DMS 273 (cell line): ENCODE measurements around the gene FREM1.
"Not testable (repeated sequence)": the region's sequence is repeated elsewhere in the genome, so short reads cannot be mapped to it uniquely, and the experiment has no call there.

Experiments
- DNase-seq: peaks from one replicate; lab custom pipeline; 2025; ENCODE audit not compliant: unreplicated experiment; lab: John Stamatoyannopoulos, UW

The FREM1 gene, protein sequence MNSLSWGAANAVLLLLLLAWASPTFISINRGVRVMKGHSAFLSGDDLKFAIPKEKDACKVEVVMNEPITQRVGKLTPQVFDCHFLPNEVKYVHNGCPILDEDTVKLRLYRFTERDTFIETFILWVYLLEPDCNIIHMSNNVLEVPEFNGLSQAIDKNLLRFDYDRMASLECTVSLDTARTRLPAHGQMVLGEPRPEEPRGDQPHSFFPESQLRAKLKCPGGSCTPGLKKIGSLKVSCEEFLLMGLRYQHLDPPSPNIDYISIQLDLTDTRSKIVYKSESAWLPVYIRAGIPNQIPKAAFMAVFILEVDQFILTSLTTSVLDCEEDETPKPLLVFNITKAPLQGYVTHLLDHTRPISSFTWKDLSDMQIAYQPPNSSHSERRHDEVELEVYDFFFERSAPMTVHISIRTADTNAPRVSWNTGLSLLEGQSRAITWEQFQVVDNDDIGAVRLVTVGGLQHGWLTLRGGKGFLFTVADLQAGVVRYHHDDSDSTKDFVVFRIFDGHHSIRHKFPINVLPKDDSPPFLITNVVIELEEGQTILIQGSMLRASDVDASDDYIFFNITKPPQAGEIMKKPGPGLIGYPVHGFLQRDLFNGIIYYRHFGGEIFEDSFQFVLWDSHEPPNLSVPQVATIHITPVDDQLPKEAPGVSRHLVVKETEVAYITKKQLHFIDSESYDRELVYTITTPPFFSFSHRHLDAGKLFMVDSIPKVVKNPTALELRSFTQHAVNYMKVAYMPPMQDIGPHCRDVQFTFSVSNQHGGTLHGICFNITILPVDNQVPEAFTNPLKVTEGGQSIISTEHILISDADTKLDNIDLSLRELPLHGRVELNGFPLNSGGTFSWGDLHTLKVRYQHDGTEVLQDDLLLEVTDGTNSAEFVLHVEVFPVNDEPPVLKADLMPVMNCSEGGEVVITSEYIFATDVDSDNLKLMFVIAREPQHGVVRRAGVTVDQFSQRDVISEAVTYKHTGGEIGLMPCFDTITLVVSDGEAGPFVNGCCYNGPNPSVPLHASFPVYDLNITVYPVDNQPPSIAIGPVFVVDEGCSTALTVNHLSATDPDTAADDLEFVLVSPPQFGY (N-terminal part only)

DNA sequence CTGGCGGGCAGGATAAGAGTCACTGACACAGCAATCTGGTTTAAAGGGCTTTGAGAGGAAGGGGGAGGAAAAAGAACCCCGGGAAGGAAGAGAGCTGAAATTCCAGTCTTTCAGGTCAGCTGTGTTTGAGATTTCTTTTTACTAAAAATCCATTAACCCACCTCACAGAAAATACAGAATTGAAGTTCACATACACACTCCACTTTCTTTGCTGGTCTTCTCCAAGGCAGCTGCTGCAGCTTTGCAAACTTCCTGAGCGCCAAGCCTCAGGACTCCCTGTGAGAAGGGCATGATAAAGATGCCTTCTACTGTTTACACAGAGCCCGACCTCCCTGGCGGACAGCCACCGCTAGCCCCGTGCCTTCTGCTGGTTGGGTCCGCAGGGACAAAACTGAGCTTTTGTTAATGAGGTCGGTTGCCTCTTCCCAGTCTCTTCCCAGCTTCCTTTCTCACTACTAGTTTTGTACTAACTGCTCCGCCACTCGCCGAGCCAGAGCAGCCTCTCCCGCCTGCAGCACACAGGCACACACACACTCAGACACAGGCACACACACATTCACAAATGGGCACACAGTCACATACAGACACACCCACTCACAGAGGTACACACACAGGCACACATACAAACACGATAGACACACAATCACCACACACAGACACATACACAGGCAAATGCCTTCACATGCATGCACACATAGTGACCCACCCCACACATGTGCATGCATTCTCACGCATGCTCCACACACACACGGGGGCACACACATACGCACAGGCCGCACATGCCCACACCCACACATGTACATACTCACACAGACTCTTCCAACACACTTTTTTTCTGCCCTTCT lies at the start of gene FREM1:
Gene FREM1 (minus strand): TSS at position 468 of the 845 bp plus-strand sequence. CDS start 41,451 bp downstream, outside the sequence.
- peak; percentile 95 for DNase-seq

DNA sequence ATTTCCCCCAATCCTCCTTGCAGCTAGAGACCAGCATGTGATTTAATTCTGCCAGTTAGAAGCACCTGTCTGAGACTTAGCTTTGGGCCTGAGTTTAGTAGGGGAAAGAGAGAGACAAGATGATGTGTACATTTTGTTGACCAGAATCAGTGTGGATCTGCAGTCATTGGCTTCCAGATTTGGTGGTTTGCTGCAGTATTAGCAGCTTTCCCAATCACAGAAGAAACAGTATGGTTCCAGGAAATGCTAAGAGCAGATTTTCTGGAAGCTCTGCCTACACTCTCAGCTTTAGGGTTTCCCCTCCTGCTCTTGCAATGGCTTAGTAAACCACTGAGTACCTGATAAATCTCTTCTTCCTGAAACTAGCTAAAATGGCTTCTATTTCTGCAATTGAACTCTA lies 48.8 kb upstream of the FREM1 start:
- DNase-seq: no peak

DNA sequence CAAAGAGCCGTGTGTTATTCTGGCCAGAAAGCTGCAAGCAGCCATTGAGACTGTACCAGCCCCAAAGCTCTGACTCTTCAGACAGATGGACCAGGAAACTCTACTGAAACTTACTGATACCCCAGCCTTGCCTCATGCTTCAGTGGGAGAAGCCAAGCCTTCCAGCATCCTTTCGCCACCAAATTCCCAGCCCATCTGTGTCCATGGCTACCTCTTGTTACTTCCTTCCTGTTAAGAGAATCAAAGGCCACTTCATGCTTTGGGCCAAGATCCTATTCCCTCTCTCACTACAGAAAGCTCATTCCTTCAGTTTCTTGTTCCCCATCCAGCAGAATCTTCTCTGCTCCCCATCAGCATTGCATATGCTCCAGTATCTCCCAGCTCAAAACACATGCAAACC lies 46.9 kb upstream of the FREM1 start:
- peak; percentile 11 for DNase-seq

DNA sequence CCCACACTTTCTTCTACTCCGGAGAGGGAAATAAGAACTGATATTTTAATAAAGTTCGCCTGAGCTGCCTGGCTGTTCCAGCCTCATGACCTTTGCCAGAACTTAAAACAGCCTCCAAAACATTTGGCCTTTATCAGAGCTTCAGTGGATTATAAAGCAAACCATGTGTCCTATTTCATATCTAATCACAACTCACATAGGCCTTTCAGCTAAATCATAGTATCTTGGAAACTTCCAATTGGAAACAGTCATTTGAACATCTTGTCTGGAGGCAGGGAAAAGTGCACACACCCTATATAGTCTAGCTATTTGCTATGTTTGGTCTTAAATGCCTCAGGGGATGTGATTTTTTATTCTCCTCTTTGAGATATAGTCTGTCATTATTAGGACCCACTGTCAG lies 46.0 kb upstream of the FREM1 start:
- DNase-seq: no peak

DNA sequence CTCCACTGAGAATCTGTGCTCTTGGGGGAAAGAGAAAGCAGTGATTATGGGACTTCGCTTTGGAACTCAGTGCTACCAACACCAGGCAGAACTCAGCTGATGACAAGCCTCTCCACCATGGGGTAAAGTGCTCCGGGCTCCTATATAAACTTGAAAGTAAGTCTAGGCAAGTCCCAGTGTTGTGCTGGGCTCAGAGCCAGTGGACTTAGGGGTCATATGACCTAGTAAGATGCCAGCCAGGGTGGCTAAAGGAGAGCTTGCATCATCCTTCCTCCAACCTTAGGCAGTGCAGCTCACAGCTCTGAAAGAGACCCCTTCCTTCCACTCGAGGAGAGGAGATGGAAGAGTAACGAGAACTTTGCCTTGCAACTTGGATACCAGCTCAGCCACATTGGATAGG lies 35.1 kb upstream of the FREM1 start:
- DNase-seq: peak; percentile 8

DNA sequence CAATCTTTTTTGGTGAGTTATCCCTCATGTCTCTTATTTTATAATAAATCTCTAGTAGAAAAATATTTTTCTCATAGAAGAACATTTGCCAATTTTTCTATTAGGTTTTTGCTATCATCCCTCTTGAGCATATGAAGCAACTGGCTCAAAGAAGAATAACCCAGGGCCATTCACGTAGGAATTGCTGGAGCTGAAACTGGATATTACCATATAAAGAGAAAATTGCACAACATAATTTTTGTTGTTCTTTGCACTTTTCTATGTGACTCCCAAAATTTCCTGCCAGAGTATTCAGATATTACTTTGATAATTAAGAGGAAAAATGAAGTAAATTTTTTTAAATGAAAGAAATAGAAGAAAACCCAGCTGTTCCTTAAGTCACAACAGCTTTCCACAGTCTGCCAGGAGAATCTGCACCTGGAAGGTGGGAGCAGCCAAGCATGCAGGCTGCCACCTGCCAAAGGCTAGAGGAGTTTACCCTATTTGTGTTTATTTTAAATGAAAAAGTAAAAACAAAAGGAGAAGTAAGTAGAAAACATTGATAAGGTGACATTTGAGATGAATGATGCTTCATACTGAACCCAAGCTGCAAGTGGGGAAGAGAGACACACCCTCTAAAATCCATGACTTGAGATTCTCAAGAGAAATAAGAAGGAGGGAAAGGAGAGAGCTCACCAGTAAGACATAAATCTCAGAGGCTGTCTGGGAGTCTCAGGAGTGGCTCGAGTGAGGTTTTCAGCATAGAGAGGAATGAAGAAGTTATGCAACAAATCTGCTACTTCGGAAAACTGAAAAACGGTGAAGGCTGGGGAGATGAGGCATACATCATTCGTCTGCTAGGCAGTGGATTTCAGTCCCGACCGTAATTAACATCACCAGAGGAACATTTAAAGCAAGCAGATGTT lies 31.5 kb upstream of the FREM1 start:
- DNase-seq: peak; percentile 24

DNA sequence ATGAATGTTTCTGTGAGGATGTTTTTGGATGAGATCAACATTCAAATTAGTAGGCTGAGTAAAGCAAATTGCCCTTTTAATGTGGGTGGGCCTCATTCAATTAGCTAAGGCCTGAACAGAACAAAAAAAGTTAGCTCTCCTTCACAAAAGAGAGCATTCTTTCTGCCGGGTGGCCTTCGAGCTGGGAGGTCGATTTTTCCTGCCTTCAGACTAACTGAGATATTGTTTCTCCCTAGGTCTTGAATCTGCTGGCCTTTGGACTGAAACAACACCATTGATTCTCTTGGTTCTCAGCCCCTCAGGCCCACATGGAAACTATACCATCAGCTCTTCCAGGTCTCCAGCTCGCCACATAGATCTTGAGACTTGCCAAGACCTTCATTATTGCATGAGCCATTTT lies 29.1 kb upstream of the FREM1 start:
- DNase-seq: no peak

DNA sequence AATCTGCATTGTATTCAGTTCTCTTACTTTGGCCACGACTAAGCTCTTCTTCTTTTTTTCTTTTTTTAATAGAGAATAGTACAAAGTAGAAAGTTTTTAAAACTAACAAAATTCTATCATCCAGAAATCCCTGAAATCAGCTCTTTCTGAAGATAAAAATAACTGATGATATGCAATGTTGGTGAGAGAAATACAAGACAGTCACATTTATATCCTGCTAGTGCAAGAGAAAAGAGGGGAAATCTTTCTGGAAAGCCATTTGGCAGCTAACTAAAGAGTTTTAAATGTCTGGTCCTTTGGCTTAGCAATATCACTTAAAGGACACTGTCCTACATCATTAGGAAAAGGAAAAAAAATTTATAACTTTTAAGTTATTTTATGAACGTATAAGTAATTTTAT lies 27.0 kb upstream of the FREM1 start:
- no peak for DNase-seq

DNA sequence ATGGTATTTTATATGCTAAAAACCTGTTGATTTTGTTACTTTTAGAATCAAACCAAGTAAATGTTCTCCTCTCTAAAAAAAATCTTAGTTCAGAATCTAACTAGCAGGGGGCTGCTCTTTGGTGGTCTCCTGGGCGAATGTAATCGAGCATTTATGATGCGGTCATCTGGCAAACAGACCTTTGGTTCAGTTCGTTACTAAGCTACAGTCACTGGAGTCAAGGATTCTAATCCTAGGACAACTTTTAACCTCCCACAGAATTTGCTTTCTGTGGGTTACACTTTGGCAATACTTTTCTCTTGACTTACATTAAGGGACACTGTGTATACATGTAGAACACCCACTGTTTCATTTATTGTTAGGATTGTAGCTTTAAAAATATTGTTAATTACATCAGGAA lies 26.3 kb upstream of the FREM1 start:
- no peak for DNase-seq

DNA sequence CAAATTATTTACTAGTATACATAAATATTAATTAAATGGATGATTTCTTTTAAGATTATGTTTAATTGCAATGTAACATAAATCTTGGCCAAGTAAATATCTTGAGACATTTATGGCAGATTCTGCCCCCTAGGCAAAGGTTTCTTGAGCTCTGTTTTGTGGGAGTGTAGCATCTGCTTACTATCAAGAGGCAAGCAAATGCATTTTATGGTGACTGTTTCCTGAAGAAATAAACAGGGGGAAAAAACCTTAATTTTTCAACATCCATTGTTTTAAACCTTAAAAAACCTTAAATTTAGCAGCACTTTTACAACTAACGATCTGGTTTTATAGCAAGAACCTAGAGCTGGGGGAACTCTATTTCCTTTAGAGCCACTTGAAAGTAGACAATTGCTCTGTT lies 25.7 kb upstream of the FREM1 start:
- peak; percentile 6 for DNase-seq

DNA sequence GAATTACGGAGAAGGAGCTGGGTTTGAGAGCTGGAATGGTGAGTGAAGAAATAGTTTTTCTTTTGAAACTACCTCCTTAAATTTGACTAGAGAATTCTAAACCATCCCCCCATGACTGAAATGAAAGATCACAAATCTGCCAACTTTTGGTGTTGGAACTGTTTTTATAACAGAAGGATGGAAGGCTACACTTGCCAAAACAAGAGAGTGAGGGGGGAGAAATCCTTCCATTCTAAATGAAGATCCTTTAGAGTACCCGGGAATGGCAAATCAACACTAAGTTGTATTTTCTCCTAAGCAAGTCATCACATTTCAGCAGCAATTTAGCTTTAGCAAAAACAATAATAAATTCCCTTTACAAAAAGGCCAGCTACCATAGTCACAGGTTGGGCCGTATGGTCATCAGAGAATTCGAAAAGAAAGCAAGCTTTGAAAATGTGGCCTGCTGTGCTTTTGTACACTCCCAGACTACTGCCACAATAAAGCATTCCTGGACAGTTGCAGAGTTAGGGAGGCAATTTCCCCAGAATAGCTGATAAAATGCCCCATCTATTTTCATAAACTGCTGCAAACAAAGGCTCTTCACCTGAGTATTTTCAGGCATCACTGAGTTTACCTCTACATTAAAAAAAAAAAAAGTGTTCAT lies 25.0 kb upstream of the FREM1 start:
- no peak for DNase-seq

DNA sequence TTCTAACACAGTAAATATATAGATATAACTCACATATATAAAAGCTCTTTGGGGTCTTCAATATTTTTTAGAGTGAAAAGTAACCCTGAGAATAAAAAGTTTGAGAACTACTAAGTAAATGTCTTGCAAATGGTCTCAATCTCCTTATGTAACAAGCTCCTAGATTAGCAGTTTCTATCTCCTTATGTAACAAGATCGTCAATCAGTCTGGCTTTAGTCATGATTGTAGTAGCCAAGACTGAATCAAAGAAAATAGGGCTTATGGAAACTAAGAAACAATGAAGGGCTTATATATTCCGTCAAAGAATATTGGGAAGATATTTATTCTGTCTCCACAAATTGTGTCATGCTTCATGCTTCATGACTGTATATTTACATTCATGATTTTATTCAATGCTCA lies 22.4 kb upstream of the FREM1 start:
- DNase-seq: no peak

DNA sequence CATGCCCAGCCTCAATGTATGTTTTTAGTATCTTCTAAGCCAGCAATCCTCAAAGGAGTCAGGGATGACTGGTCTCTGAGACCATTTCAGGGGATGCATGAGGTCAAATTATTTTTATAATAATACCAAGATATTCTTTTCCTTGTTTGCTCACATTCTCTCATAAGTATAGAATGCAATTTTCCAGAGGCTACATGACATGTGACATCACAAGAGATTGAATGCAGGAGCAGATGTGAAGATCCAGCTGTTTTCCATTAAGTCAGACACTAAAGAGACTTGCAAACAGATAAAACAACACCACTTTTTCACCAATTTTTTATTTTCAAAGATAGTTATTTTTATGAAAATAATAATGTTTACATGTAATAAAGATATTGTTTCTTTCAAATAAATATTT lies 22.0 kb upstream of the FREM1 start:
- no peak for DNase-seq

DNA sequence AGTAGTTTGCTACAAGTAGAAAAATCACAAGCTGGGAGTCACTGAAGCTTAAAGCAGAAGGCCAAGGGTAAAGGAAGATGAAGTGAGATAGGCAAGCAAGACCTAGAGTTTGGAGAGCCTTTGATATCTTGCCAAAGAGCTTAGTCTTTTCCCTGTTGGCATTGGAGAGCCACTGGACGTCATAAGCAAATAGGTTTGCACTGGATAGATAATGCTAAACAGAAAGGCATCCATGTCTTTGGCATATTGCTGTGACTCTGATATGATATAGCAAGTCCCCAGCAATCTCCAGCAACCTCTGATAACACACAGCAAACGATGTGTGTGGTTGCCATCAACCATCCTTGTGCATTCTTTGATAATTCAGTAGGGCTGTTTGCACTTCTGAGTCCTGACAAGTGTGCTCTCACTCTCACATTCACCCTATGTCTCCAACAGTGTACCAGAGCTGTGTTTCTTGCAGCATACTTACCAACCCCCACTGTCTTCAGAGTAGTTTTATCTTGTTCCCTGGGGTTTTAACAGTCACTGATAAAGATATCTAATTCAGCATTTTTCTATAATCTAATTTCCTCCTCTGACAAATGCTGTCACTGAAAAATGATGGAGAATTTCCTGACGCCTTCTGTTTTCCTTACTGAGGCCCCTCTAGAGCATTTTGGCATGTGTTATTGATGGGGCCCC lies 16.9 kb upstream of the FREM1 start:
- no peak for DNase-seq

DNA sequence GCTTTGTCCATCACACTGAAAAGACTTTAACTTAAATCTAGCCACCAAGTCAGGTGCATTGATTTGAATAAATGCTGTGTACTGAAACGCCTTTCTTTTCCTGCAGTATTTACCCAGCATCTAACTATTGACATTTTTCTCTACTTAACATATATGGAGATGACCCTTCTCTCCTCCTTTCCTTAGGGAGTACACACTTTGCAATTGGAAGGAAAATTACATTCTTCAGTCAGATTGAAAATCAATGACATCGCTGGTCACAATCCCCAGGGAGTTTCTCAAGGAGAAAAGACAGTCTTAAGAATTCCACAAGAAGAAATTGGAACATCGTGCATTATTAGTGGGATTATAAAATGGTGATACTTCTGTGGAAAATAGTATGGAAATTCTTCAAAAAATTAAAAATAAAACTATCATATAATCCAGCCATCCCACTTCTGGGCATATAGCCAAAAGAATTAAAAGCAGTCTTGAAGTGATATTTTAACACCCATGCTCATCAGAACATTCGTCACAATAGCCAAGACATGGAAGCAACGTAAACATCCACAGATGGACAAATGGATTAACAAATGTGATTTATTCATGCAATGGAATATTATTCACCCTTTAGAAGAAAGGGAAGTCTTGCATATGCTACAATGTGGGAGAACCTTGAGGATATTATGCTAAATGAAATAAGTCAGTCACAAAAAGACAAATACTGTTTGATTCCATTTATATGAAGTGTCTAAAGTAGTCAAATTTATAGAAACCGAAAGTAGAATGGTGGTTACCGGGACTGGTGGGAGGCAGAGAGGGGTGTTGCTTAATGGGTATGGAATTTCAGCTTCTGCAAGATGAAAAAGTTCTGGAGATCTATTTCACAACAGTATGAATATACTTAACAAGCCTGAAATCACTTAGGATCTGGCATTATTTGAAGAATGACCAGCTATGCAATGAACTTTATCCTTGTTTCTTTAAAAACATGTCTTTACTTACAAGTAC lies 14.3 kb upstream of the FREM1 start:
- peak; percentile 22 for DNase-seq

DNA sequence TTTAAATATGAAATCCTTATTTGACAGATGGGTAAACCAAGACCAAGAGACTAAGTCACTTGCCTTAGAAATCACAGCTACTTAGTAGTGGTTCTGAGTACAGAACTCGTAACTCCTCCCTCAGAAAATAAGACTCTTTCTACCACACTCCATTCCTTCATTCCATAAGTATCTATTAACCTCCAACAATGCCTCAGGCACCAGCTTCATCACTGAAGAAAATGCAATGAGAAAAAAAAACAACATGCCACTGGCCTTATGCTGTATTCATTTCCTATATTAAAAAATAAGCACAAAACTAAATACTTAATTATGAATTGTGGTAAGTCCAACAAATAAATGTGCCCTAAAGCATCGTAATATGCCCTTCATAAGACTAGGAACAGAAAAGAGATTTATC lies 13.5 kb upstream of the FREM1 start:
- DNase-seq: no peak

DNA sequence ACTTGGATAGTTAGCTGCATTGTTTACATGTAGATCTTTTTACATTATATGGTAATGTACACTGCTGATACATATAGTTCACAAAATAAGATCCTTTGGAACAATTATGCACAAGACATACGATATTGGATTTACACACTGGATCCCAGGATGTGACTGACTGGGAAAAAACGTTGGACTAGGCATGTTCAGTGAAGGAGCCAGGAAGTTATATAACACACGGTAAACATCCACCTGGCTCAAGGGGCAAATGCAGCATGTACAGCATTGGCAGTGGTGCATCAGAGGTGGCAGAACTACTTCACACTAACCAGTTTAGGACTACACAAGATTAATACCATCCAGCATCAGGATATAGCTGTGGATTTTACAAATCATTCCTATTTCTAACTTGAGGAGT lies 10.6 kb upstream of the FREM1 start:
- not testable (repeated sequence) for DNase-seq

DNA sequence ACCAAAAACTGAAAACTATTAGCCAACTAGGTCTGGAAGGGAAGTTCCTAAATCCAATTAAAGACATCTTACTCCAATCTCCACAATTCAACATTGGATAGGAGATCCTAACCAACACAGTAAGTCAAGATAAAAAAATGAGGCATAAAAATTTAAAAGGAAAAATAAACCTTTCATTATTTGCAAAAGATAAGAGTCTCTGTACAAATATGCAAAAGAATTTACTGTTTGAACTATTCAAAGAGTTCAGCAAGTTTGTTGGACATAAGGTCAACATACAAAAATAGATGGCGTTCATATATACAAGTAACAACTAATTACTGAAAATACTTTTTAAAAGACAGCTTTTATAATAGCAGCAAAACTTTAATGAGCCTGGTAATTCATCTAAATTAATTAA lies 3.1 kb upstream of the FREM1 start:
- DNase-seq: no peak
